B cell (primary cell): ENCODE data around the gene FAM118A. TPM values are rescaled to one million over a fixed set of nuclear protein-coding genes. Genes with fewer than 3 reads are reported as not detected.

Experiments
- ATAC-seq: fragments of 200-7000 bp; cut with Tn5 transposase; one replicate; pipeline ENCODE4 v1.10.0; 2021; ENCODE audit warnings: low read depth, mild to moderate bottlenecking, moderate number of reproducible peaks, moderate library complexity
- CTCF ChIA-PET: fragments of 350-600 bp; sonication (Branson Sonifier 250); formaldehyde crosslinking; loops from one replicate; lab custom pipeline; 2021; ENCODE audit warnings: antibody characterized with exemption, inconsistent platforms; lab: Charles Lee
- POLR2A ChIA-PET: fragments of 350-600 bp; sonication (Branson Sonifier 250); formaldehyde crosslinking; loops from one replicate; lab custom pipeline; 2021; ENCODE audit warnings: antibody characterized with exemption; lab: Charles Lee
- DNase-seq: peaks from one replicate; pipeline ENCODE4 v3.0.0; 2013
- H2AFZ ChIP-seq: 2 replicates; pipeline ENCODE4 v1.6.1; 2012; ENCODE audit warnings: mild to moderate bottlenecking, low read depth, low read length; ENCODE audit not compliant: insufficient read depth, poor library complexity, severe bottlenecking
- H3K27ac ChIP-seq, 2 donors: 1 replicate in 1 of 2; 2 replicates in 1 of 2; pipeline ENCODE4 v1.5.1; 2012 to 2013; ENCODE audit warnings: low read length in 2 of 2, mild to moderate bottlenecking in 2 of 2, moderate library complexity in 1 of 2
- H3K27me3 ChIP-seq, 4 experiments: fragments of 200-600 bp in 1 of 4; sonication (generic) in 1 of 4; replicated peaks in 1 of 4; 1 replicate in 2 of 4; 2 replicates in 2 of 4; pipeline versions ENCODE4 v1.6.1 to v1.7.0; 2013 to 2016; ENCODE audit warnings: low read length in 3 of 4, mild to moderate bottlenecking in 2 of 4, mixed read lengths in 1 of 4, moderate library complexity in 1 of 4; ENCODE audit not compliant: insufficient read depth in 4 of 4, control insufficient read depth in 3 of 4; ENCODE audit errors: control extremely low read depth in 1 of 4
- H3K36me3 ChIP-seq, 2 experiments: replicated peaks in 1 of 2; 1 replicate in 1 of 2; 2 replicates in 1 of 2; pipeline versions ENCODE4 v1.6.1 to v1.7.1; 2013; ENCODE audit warnings: low read length in 1 of 2; ENCODE audit not compliant: insufficient read depth in 2 of 2, control insufficient read depth in 1 of 2; ENCODE audit errors: control extremely low read depth in 1 of 2, extremely low read depth in 1 of 2
- H3K4me1 ChIP-seq, 2 donors: fragments of 200-600 bp in 1 of 2; sonication (generic) in 1 of 2; 1 replicate in 1 of 2; 2 replicates in 1 of 2; pipeline versions ENCODE4 v1.5.1 to v1.6.1; 2013 to 2017; ENCODE audit warnings: low read length in 2 of 2; ENCODE audit not compliant: control insufficient read depth in 2 of 2, insufficient read depth in 2 of 2
- H3K4me2 ChIP-seq: replicated peaks from 2 replicates; pipeline ENCODE3; 2012; ENCODE audit warnings: mild to moderate bottlenecking, low read depth, low read length; ENCODE audit not compliant: poor library complexity, severe bottlenecking
- H3K4me3 ChIP-seq, 5 experiments: fragments of 200-600 bp in 1 of 5; sonication (generic) in 1 of 5; 1 replicate in 3 of 5; 2 replicates in 2 of 5; pipeline versions ENCODE4 v1.5.1 to v1.7.0; 2011 to 2016; ENCODE audit warnings: low read length in 4 of 5, mild to moderate bottlenecking in 4 of 5, low read depth in 2 of 5, control low read depth in 1 of 5, moderate library complexity in 1 of 5; ENCODE audit not compliant: insufficient read depth in 1 of 5; ENCODE audit errors: control extremely low read depth in 1 of 5, extremely low read depth in 1 of 5
- H3K79me2 ChIP-seq: fragments of 200-600 bp; sonication (generic); one replicate; pipeline ENCODE4 v1.6.0; 2016; ENCODE audit warnings: low read length; ENCODE audit not compliant: control insufficient read depth, insufficient read depth
- H3K9ac ChIP-seq: fragments of 200-600 bp; sonication (generic); 2 replicates; pipeline ENCODE4 v1.6.1; 2017; ENCODE audit warnings: mild to moderate bottlenecking, low read length, moderate library complexity
- H3K9me3 ChIP-seq, 3 donors: one replicate each; pipeline versions ENCODE4 v1.6.1 to v1.7.1; 2013; ENCODE audit warnings: low read length in 2 of 3; ENCODE audit not compliant: control insufficient read depth in 2 of 3, insufficient read depth in 1 of 3; ENCODE audit errors: control extremely low read depth in 1 of 3
- H4K20me1 ChIP-seq: 2 replicates; pipeline ENCODE4 v1.6.0; 2012; ENCODE audit warnings: mild to moderate bottlenecking, low read length; ENCODE audit not compliant: insufficient read depth, control insufficient read depth, poor library complexity, severe bottlenecking
- H3K27ac Mint-ChIP-seq: one replicate; pipeline ENCODE4 v1.8.0; 2021; ENCODE audit warnings: mixed read lengths
- H3K27me3 Mint-ChIP-seq: one replicate; pipeline ENCODE4 v1.8.0; 2021; ENCODE audit warnings: mixed read lengths
- H3K4me1 Mint-ChIP-seq: one replicate; pipeline ENCODE4 v1.8.0; 2021; ENCODE audit warnings: mixed read lengths
- H3K4me3 Mint-ChIP-seq: one replicate; pipeline ENCODE4 v1.8.0; 2021; ENCODE audit warnings: mixed read lengths
- H3K9me3 Mint-ChIP-seq: one replicate; pipeline ENCODE4 v1.8.0; 2022; ENCODE audit warnings: mixed read lengths; ENCODE audit not compliant: insufficient read depth
- CTCF ChIP-seq: fragments of 200-600 bp; IDR thresholded peaks from one replicate; pipeline ENCODE4 v1.8.0; 2022; ENCODE audit warnings: antibody characterized with exemption, mild to moderate bottlenecking
- EZH2 ChIP-seq: IDR thresholded peaks from 2 replicates; pipeline ENCODE4 v1.6.1; 2012; ENCODE audit warnings: borderline replicate concordance, low read depth, mild to moderate bottlenecking, moderate library complexity, low read length; ENCODE audit not compliant: insufficient read depth, poor library complexity, severe bottlenecking
- WGBS: methylation state at CpG from one replicate; pipeline ENCODE4 v1.1.5; 2013; ENCODE audit warnings: missing lambda C conversion rate; ENCODE audit not compliant: insufficient coverage; 5-methylcytosine and 5-hydroxymethylcytosine counted together
- intact Hi-C: fragments of 100-400 bp; cut with micrococcal nuclease; formaldehyde crosslinking; loops from one replicate; pipeline ENCODE4 v1.10.0; 2022
- polyA plus RNA-seq: library from polyadenylated mRNA; depleted of rRNA; stranded (reverse); fragments of >200 nt; gene quantifications from 2 replicates; pipeline ENCODE4 v1.2.3, GENCODE V29; 2012
- total RNA-seq, 2 donors: library from RNA; stranded (reverse); fragments of 120-200 nt in 1 of 2; gene quantifications; 1 replicate in 1 of 2; 2 replicates in 1 of 2; pipeline versions ENCODE4 v1.2.3 to v1.2.4, GENCODE V29; 2013 to 2022

The FAM118A gene
- total and polyA plus RNA-seq, 2 donors (not counting 1 experiment from before 2014, with no cell fraction given) = 66.5 to 216 TPM

GRCh38 chr22:45314786-45315185, 5.1 kb downstream of the FAM118A start:
- H3K27ac Mint-ChIP-seq = no peak overlapping the region
- H3K4me2 ChIP-seq = no peak overlapping the region
- no peak overlapping the region for H3K4me3 Mint-ChIP-seq
- peaks cover 87% of the 10 kb centered on the region for H3K79me2 ChIP-seq
- no peaks in the 10 kb centered on the region for H4K20me1 ChIP-seq
- no peak overlapping the region for H3K4me3 ChIP-seq
- ChIA-PET CTCF (no interaction called here), POLR2A (no interaction called here)
- no peaks in the 10 kb centered on the region for H3K27me3 ChIP-seq
- 100% methylated on average over 4 of the region's 6 CpGs for WGBS
- no peaks in the 10 kb centered on the region for H3K9me3 ChIP-seq
- H3K36me3 ChIP-seq = peaks cover 0 to 4% of the 10 kb centered on the region in 2 experiments
- H3K4me1 ChIP-seq = peaks cover 30 to 35% of the 10 kb centered on the region in 2 donors
- no peaks in the 10 kb centered on the region for H3K9me3 Mint-ChIP-seq
- ATAC-seq = no peak
- no peak overlapping the region for H2AFZ ChIP-seq
- intact Hi-C loops = loop anchor here (5.0 kb wide), 1 partner anchor 123 kb away; no protein-coding TSS in a partner anchor
- no peak for TF ChIP-seq EZH2
- TF ChIP-seq CTCF = no peak
- peaks cover 50% of the 10 kb centered on the region for H3K4me1 Mint-ChIP-seq
- no peak overlapping the region for H3K27ac ChIP-seq
- DNase-seq = no peak
- no peaks in the 10 kb centered on the region for H3K27me3 Mint-ChIP-seq
- H3K9ac ChIP-seq = no peak overlapping the region

GRCh38 chr22:45316796-45317526, 7.2 kb downstream of the FAM118A start:
- Histone ChIP-seq H3K79me2 (peaks cover 90% of the 10 kb centered on the region), H3K4me2 (no peak overlapping the region), H3K27ac (peak overlapping the region; percentile 89 to 97), H3K4me3 (no peak overlapping the region), H4K20me1 (peaks cover 5% of the 10 kb centered on the region), H3K9ac (no peak overlapping the region), H3K36me3 (peaks cover 0 to 6% of the 10 kb centered on the region in 2 experiments), H3K9me3 (no peaks in the 10 kb centered on the region), H3K4me1 (peaks cover 25 to 28% of the 10 kb centered on the region in 2 donors), H2AFZ (no peak overlapping the region), H3K27me3 (no peaks in the 10 kb centered on the region)
- Mint-ChIP-seq H3K27me3 (no peaks in the 10 kb centered on the region), H3K4me1 (peaks cover 45% of the 10 kb centered on the region), H3K4me3 (no peak overlapping the region), H3K9me3 (no peaks in the 10 kb centered on the region), H3K27ac (peak overlapping the region; percentile 97)
- no peak for TF ChIP-seq EZH2
- TF ChIP-seq CTCF = no peak
- 96% methylated on average over 4 of the region's 9 CpGs for WGBS
- intact Hi-C loops = loop anchor here (5.0 kb wide), 1 partner anchor 120 kb away; no protein-coding TSS in a partner anchor
- ATAC-seq (no peak), DNase-seq (no peak)
- ChIA-PET CTCF (interaction anchor here (0.6 kb wide), 1 partner anchor 10 kb away, joined by 6 read pairs; no protein-coding TSS in a partner anchor), POLR2A (interaction anchor here (0.7 kb wide), 1 partner anchor 148 kb away, joined by 3 read pairs; no protein-coding TSS in a partner anchor)
